Ovary (tissue), 9 donors: ENCODE results near the gene LRCH1. TPM values are rescaled to one million over a fixed set of nuclear protein-coding genes. Genes with fewer than 3 reads are reported as not detected.

ENCODE experiments used
- DNase-seq, 5 donors: peaks; one replicate each; pipeline ENCODE4 v3.0.0-alpha.2; 2019 to 2020
- H3K27ac ChIP-seq, 2 donors: fragments of 200-600 bp; one replicate each; pipeline versions ENCODE4 v1.5.1 to v1.8.0; 2019 to 2022
- H3K27me3 ChIP-seq: fragments of 200-600 bp; one replicate; pipeline ENCODE4 v1.8.0; 2022
- H3K36me3 ChIP-seq: fragments of 200-600 bp; sonication (generic); one replicate; pipeline ENCODE4 v1.5.1; 2019
- H3K4me1 ChIP-seq: one replicate; pipeline ENCODE4 v1.8.1; 2013; ENCODE audit warnings: mild to moderate bottlenecking, moderate library complexity; ENCODE audit not compliant: insufficient read depth
- H3K4me3 ChIP-seq: fragments of 200-600 bp; sonication (generic); one replicate; pipeline ENCODE4 v1.5.1; 2017
- H3K9me3 ChIP-seq, 2 donors: fragments of 200-600 bp in 1 of 2; sonication (generic) in 1 of 2; one replicate each; pipeline versions ENCODE4 v1.5.1 to v1.8.1; 2013 to 2019; ENCODE audit warnings: mild to moderate bottlenecking in 1 of 2, moderate library complexity in 1 of 2
- EP300 ChIP-seq: sonication (generic); formaldehyde crosslinking; IDR thresholded peaks from one replicate; pipeline ENCODE4 v1.6.1; 2017; ENCODE audit warnings: antibody characterized with exemption
- POLR2A ChIP-seq: fragments of 450-650 bp; IDR thresholded peaks from one replicate; pipeline ENCODE4 v1.6.1; 2017; ENCODE audit warnings: antibody characterized with exemption, mild to moderate bottlenecking, moderate library complexity
- WGBS, 3 donors: extraction: QIAGEN DNeasy Blood & Tissue Kit in 1 of 3; methylation state at CpG; one replicate each; pipeline versions ENCODE4 v1.1.5 to v1.1.7; 2013 to 2017; 5-methylcytosine and 5-hydroxymethylcytosine counted together
- intact Hi-C, 4 donors: fragments of 100-400 bp; cut with DNase I; formaldehyde crosslinking; loops; one replicate each; pipeline versions ENCODE4 v1.11.0 to v1.15.1; 2022 to 2023
- polyA plus RNA-seq, 2 donors: library from polyadenylated mRNA; stranded (reverse); fragments of 200-250 nt in 1 of 2; fragments of 350-450 nt in 1 of 2; fragmentation: Illumina TruSeq in 1 of 2; extraction: RNeasy Lipid Tissue Mini Kit (QIAGEN cat#74804) in 1 of 2; gene quantifications; one replicate each; pipeline ENCODE4 v1.2.3, GENCODE V29; 2013 to 2014
- total RNA-seq, 7 donors: library from RNA; depleted of rRNA in 2 of 7; stranded (reverse); fragments of >200 nt in 2 of 7; fragmentation: NEBNext Ultra II Directional in 3 of 7; extraction: Animal tissue kit (Norgen Biotek cat#: 25700) in 3 of 7; gene quantifications; one replicate each; pipeline versions ENCODE4 v1.1.0 to v1.2.4, GENCODE V29; 2016 to 2023
- TF ChIP-seq, protein P1 (sequence below), 3 donors: fragments of 450-650 bp in 2 of 3; fragments of 200-600 bp in 1 of 3; IDR thresholded peaks; one replicate each; pipeline versions ENCODE4 v1.5.1 to v1.8.0; 2016 to 2022; ENCODE audit warnings: antibody characterized with exemption in 3 of 3, mild to moderate bottlenecking in 1 of 3
- donor health status: DM: no; HTN: no; CAD: no; lungs with moderate emphysema.
- donor health status: DM: no; HTN: no; CAD: no.
- donor health status: Bipolar disorder and iron deficiency.
- donor health status: DM: yes; HTN: yes; CAD: no.
- donor health status: DM: no; HTN: no; CAD: no.
- donor health status: DM: yes; HTN: yes; CAD: no.

Gene LRCH1
- total and polyA plus RNA-seq, 9 donors: 7.6 to 19.3 (median 15.8) TPM

DNA sequence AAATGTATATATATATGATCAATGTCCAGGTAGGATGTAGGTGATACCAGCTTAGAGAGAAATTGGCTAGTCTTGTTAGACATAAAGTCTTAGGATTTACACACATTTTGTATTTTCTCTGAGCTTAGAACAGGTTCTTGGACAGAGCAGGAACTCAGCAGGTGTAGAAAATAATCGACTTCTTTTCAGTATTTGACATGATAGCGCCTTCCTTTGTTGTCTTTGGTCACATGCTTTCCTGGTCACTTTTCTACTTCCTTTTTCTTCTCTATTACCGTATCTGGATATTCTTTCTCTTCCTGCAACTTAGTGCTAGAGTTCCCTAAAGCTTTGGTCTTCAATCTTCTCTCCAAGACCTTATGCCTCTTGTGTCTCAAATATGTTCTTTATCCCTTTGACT is 107.4 kb downstream of the LRCH1 start:
- Histone ChIP-seq H3K4me1 (peaks cover 5% of the 10 kb centered on the region), H3K9me3 (no peaks in the 10 kb centered on the region), H3K4me3 (no peak overlapping the region), H3K27ac (no peak overlapping the region), H3K27me3 (no peaks in the 10 kb centered on the region), H3K36me3 (no peaks in the 10 kb centered on the region)
- DNase-seq: no peak
- WGBS, 3 donors: 90 to 93% (median 92%) methylated on average over 3 of the region's 3 CpGs
- intact Hi-C loops: no loop called here
- TF ChIP-seq, protein P1, sequence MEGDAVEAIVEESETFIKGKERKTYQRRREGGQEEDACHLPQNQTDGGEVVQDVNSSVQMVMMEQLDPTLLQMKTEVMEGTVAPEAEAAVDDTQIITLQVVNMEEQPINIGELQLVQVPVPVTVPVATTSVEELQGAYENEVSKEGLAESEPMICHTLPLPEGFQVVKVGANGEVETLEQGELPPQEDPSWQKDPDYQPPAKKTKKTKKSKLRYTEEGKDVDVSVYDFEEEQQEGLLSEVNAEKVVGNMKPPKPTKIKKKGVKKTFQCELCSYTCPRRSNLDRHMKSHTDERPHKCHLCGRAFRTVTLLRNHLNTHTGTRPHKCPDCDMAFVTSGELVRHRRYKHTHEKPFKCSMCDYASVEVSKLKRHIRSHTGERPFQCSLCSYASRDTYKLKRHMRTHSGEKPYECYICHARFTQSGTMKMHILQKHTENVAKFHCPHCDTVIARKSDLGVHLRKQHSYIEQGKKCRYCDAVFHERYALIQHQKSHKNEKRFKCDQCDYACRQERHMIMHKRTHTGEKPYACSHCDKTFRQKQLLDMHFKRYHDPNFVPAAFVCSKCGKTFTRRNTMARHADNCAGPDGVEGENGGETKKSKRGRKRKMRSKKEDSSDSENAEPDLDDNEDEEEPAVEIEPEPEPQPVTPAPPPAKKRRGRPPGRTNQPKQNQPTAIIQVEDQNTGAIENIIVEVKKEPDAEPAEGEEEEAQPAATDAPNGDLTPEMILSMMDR (IDR thresholded peaks at IDR 0.05): no peak
- no peak for TF ChIP-seq POLR2A

DNA sequence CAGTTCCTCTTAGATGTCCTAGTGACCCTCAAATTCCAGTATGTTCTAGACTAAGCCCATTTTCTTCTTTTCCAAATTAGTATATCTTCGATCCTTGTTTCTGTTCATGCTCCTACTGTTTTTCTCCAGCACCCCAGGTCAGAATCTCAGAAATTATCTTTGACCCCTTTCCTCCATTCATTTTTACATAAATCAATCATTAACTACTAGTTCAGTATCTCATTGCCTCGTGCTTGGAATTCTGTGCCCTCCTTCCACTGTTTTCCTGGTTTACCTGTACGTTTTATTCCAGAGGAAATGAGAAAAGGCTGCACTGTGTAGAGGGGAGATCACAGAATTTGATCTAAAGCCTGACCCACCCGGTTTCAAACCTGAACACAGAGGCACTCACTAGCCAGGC is 107.9 kb downstream of the LRCH1 start:
- Histone ChIP-seq H3K4me3 (no peak overlapping the region), H3K9me3 (no peaks in the 10 kb centered on the region), H3K27ac (no peak overlapping the region), H3K27me3 (no peaks in the 10 kb centered on the region), H3K36me3 (no peaks in the 10 kb centered on the region), H3K4me1 (peaks cover 6% of the 10 kb centered on the region)
- intact Hi-C loops: no loop called here
- TF ChIP-seq POLR2A: no peak
- TF ChIP-seq, protein P1 (IDR thresholded peaks at IDR 0.05): no peak
- no peak for TF ChIP-seq EP300
- WGBS, 3 donors: 89 to 93% (median 92%) methylated on average over 4 of the region's 4 CpGs
- no peak for DNase-seq

DNA sequence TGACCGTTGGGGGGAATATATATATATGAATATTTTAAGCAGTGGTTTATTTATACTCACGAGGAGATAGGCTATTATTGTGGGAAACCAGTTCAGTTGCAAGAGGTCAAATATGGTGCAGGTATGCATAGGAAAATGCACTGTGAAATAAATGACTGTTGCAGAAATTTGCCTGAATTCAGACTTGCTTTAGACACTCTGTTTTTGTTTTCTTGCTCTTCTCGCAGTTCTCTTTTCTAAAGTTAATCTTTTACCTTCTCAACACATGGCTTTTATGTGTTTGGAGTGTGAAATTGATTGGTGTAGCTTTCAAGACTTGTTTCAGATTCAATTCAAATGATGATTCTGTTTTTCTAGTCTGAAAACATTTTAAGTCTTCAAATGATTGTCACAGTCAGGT is 109.7 kb downstream of the LRCH1 start:
- Histone ChIP-seq H3K36me3 (no peaks in the 10 kb centered on the region), H3K4me3 (no peak overlapping the region), H3K27ac (no peak overlapping the region), H3K27me3 (no peaks in the 10 kb centered on the region), H3K9me3 (no peaks in the 10 kb centered on the region), H3K4me1 (peaks cover 7% of the 10 kb centered on the region)
- WGBS, 3 donors: 78 to 83% (median 79%) methylated on average over 3 of the region's 3 CpGs
- TF ChIP-seq EP300 (no peak), POLR2A (no peak)
- TF ChIP-seq, protein P1 (IDR thresholded peaks at IDR 0.05): no peak
- no peak for DNase-seq
- intact Hi-C loops: no loop called here

DNA sequence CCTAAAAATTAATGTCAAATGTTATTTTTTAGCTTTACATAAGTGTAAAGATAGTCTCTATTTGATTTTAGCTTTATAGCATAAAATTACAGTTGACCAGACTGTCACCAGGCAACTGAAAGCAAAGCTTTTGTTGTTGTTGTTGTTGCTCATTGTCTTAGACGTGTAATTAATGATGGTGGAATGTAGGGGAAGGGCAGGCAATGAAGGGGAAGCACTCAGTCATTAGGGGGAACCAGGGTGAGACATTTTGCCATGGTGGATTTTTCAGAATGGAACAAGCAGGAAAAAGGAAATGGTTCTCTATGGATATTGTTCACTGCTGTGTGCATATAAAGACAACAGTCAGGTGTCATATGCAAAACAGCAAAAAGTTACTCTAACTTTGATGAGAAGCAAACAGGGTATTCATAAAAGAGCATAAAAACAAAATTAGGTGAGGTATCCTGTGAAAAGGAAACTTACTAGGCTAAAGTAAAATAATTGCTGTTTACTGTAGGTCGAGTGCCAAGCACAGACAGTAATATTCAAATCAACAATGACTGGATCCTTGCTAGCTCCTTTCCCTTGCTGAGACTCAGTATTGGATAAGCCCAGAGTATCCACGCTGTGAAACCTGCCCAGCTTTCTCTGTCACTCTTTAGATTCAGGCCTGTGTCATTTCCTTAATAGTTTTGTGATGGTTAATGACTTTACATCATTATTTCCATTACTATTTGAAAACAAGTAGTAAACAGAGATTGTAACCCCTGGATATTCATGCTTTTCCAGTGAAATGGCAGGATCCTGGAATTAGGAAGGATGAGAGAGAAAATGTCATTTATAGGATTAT is 110.5 kb downstream of the LRCH1 start:
- Histone ChIP-seq H3K36me3 (no peaks in the 10 kb centered on the region), H3K4me3 (no peak overlapping the region), H3K27me3 (no peaks in the 10 kb centered on the region), H3K27ac (no peak overlapping the region), H3K9me3 (no peaks in the 10 kb centered on the region), H3K4me1 (peaks cover 7% of the 10 kb centered on the region)
- TF ChIP-seq POLR2A: no peak
- no peak for TF ChIP-seq EP300
- TF ChIP-seq, protein P1 (IDR thresholded peaks at IDR 0.05): no peak
- 50 to 57% (median 55%) methylated on average over 3 of the region's 3 CpGs for WGBS, 3 donors
- no peak for DNase-seq
- intact Hi-C loops: no loop called here
